Measurements from ENCODE around the gene TBC1D17.
"Not testable (repeated sequence)": the region's sequence is repeated elsewhere in the genome, so short reads cannot be mapped to it uniquely, and the experiment has no call there.

The TBC1D17 gene

GRCh38 chr19:49924004-49924880 is 46.7 kb downstream of the TBC1D17 start:
- DNase-seq = no peak

DNA sequence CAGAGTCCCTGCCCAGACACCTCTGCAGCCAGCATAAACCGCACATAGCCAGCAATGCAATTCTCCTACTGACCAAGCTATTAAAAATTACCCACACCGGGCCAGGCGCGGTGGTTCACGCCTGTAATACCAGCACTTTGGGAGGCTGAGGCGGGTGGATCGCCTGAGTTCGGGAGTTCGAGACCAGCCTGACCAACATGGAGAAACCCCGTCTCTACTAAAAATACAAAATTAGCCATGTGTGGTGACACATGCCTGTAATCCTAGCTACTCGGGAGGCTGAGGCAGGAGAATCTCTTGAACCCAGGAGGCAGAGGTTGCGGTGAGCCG is 47.3 kb downstream of the TBC1D17 start:
- not testable (repeated sequence) for DNase-seq

GRCh38 chr19:49925486-49925885 is 48.0 kb downstream of the TBC1D17 start:
- no peak for DNase-seq

DNA sequence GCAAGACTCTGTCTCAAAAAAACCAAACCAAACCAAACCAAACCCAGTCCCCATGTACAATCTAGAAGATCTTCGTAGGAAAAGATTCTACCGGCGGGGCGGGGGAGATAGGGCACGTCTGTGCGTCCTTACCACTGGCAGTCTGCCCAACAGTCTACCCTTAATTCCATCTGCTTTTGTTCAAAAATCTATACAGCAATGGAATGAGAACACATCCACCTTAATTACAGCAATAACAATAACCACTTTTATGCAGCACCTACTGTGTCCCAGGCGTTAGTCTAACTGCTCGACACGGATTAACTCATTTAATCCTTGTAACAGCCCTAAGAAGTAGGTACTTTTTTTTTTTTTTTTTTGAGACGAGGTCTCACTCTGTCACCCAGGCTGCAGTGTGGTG is 49.0 kb downstream of the TBC1D17 start:
- no peak for DNase-seq

- no peak for DNase-seq
Observed at GRCh38 chr19:49927526-49928264, 50.2 kb downstream of the TBC1D17 start.

GRCh38 chr19:49929121-49929610 is 51.7 kb downstream of the TBC1D17 start, which contains the start of the genes ATF5 and NUP62:
Gene ATF5 (plus strand): TSS chr19:49929205. CDS start chr19:49930851, 1,646 bp downstream.
Gene NUP62 (minus strand): TSS chr19:49929504. CDS start chr19:49909807, 19,697 bp downstream.
- peak; percentile 90 for DNase-seq

DNA sequence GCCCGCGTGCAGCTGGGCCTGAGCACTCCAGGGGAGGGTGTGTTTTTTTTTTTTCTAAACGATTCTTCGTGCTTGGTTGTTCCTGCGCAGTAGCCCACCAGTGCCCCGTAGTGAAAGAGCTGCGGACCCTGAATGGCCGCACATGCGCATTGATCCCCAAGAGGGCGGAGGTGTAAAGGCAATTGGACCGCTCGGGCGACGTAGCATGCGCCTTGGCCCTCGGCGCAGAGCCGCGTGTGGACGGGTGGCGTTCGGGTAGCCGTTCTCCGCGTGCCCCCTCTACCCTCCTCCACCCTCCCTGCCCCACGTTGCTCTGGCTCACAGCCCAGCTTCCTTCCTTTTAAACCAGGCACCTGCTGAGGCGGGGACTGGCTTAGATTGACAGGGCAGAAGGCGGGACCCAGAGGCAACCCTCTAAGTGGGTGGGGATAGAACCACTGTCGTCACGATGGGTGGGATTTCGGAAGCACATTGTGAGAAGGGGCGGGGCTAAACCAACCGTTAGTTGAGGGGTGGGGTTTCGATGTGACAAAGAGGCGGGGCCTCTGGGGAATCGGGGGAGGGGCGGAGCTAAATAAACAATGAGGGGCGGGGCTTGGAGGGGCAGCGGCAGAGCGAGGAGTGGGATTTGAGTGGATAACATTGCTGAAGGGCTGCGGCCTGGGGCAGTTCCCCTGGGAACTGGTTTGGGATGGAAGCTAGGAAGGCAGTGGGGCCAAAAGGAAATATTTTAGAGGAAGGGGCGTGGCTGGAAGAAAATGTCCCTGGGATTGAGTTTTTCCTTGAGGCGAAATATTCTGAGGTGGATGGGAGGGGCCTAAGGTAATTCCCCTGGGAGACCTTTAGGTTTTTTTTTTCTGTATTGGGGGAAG is 52.3 kb downstream of the TBC1D17 start:
- DNase-seq = peak; percentile 97

DNA sequence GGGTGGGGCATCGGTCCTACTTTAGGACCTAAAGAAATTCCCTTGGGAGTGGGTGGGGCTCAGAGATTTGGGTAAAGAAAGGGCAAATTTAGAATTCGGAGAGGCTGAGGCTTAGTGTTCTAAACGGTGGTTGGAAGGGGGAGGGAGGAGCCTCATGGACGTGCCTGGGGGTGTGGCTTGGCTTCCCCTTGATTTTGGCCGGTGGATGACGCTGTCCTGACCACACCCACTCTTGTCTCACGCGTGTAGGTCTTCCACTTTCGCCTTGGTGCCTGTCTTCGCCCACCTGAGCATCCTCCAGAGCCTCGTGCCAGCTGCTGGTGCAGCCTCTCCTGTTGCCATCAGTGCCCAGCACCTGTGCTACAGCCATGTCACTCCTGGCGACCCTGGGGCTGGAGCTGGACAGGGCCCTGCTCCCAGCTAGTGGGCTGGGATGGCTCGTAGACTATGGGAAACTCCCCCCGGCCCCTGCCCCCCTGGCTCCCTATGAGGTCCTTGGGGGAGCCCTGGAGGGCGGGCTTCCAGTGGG is 53.0 kb downstream of the TBC1D17 start:
- no peak for DNase-seq

- no peak for DNase-seq
Observed at GRCh38 chr19:49931293-49932040, 54.0 kb downstream of the TBC1D17 start.

GRCh38 chr19:49932041-49932451 is 54.5 kb downstream of the TBC1D17 start:
- no peak for DNase-seq

DNA sequence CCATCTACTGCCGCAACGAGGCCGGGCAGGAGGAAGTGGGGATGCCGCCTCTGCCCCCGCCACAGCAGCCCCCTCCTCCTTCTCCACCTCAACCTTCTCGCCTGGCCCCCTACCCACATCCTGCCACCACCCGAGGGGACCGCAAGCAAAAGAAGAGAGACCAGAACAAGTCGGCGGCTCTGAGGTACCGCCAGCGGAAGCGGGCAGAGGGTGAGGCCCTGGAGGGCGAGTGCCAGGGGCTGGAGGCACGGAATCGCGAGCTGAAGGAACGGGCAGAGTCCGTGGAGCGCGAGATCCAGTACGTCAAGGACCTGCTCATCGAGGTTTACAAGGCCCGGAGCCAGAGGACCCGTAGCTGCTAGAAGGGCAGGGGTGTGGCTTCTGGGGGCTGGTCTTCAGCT is 55.2 kb downstream of the TBC1D17 start:
- no peak for DNase-seq

GRCh38 chr19:49933643-49934042 is 56.1 kb downstream of the TBC1D17 start:
- DNase-seq = no peak

- DNase-seq = no peak
Observed at GRCh38 chr19:49936549-49936948, 59.0 kb downstream of the TBC1D17 start.

DNA sequence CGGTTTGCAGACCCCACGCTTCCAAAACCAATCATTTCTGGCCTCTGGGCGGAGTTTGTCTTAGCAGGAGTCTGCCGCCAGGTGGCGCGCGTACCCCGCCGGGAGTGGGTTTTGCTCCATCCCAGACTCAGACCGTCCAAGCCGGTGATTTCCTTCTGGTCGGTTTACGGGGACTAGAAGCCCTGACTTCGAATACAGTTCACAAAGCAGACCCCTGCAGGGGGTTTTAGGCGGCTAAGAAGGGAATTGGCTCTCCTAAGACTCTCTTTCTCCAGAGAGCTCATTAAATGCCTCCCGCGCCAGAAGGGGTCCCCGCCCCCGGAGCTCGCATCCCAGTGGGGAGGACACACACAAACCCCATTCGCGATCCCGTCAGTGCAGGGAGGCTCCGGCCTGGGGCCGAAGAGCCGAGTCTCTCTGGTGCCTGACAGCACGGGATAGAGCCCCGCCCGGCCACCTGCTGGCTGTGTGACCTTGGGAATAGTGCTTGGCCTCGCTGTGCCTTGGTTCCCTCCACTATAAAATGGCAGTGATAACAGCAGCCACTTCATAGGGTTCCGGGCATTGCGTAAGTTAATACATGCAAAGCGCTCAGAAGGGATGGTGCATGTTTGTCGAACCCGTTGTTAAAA is 60.4 kb downstream of the TBC1D17 start:
- DNase-seq = peak; percentile 57
